GM19025 (cell line): Measurements from ENCODE around the gene COMMD1.
"Not testable (repeated sequence)": the region's sequence is repeated elsewhere in the genome, so short reads cannot be mapped to it uniquely, and the experiment has no call there.

ENCODE experiments used
- ATAC-seq: cut with Tn5 transposase; IDR thresholded peaks from one replicate; pipeline ENCODE4 v1.9.1; 2021; ENCODE audit warnings: mild to moderate bottlenecking, low read depth, moderate library complexity; ENCODE audit not compliant: unreplicated experiment

COMMD1 gene

GRCh38 chr2:61961231-61961901 lies 55.9 kb downstream of the COMMD1 start:
- ATAC-seq: no peak

- ATAC-seq: no peak
Observed at GRCh38 chr2:61962095-61962984, 56.9 kb downstream of the COMMD1 start.

- ATAC-seq: no peak
Observed at GRCh38 chr2:61966087-61966727, 60.7 kb downstream of the COMMD1 start.

DNA sequence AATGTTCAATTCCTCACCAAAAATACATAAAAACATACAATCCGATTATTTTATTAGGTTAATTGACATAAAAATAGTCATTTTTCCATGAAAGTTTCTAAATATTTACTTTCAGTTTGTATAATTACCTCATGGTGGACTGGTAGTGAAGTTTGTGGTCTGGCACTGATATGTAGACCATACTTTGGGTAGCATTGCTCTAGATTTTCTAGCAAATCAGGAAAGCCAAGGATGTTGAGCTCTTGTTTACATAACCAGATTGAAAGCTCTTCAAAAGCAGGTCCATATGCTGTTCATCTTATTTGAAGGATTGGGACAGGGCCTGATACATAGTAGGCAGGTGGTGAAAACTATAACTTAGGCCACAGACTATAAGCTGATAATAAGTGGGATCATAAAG lies 61.8 kb downstream of the COMMD1 start:
- no peak for ATAC-seq

DNA sequence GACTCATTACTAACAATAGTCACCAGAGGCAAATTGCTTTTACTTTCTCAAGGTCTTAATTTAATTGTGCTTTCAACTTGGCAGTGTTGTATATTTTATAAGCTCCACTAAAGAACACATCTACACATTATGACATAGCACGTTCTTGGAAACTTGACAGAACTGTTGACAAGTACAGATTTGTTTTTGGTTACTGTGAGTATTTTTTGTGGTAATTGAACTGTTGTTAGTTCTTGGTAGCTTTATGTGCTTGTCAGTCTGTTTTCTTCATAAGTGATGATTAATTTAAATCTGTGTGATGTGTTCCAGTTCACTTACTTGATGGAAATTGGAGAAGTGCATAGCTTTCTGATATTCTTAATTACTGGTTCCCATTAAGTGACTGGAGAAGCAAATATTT lies 63.9 kb downstream of the COMMD1 start:
- no peak for ATAC-seq

DNA sequence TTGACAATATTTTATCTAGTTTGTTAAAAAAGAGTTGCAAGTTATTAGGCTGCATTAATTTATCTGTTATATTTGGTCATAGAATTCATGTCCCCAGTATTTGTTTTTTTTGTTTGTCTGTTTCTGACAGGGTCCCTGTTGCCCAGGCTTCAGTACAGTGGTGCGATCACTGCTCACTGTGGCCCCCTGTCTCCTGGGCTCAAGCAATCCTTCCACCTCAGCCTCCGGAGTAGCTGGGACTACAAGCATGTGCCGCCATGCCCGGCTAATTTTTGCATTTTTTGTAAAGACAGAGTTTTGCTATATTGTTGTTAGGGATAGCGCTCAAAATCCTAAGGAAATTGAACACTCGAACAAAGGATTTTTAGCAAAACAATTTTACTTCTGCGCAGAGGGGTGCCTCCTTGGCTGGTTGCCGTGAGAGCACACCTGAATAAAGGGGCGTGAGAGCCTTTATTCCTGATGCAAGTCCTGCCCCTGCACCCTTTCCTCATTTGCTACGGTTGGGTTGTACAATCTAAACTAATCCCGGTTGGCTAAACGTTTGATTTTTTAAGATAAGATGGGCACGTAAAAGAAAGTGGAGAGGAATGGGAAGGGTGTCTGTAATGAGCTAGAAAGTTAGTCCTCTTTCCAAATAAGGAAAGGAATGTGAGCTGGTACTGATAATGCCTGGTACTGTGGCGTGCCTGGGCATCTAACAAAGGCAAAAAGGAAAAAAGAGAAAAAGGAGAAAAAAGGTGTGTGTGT lies 65.5 kb downstream of the COMMD1 start:
- ATAC-seq: no peak

DNA sequence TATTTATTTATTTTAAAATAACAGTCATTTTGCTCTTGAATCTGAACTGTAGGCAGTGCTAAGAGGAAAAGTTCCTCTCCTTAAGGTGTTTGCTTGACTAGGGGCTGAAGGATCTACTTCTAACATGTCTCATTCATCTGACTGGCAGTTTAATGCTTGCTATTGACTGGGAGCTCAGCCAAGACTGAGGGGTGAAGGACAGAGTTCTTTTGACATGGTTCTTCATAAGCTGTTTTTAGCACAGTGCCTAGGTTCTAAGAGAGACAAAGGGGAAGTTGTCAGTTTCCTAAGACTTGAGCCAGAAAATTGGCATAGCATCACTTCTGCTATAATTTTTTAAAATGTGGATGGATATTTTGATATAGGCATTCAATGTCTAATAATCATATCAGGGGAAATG lies 73.0 kb downstream of the COMMD1 start:
- ATAC-seq: no peak

DNA sequence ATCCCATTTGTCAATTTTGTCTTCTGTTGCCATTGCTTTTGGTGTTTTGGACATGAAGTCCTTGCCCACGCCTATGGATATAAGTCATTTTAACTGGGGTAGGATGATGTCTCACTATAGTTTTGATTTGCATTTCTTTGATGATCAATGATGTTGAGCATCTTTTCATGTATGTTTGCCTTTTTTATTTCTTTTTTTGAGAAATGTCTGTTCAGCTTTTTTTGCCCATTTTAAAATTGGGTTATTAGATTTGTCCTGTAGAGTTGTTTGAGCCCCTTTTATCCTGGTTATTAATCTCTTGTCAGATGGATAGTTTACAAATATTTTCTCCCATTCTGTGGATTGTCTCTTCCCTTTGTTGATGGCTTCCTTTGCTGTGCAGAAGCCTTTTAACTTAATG lies 75.3 kb downstream of the COMMD1 start:
- ATAC-seq: no peak

DNA sequence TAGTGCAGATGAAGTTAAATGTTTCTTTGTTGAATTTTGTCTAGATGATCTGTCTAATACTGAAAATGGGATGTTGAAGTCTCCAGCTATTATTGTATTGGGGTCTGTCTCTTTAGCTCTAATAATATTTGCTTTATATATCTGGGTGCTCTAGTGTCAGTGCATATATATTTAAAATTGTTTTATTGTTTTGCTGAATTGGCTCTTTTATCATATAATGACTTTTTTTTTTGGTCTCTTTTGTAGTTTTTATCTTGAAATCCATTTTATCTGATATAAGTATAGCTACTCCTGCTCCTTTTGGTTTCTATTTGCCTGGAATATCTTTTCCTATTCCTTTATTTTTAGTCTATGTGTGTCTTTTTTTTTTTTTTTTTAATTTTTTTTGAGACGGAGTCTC lies 79.2 kb downstream of the COMMD1 start:
- ATAC-seq: no peak

- no peak for ATAC-seq
Observed at GRCh38 chr2:61988462-61989366, 83.2 kb downstream of the COMMD1 start.

GRCh38 chr2:61993422-61994024 lies 88.0 kb downstream of the COMMD1 start:
- ATAC-seq: no peak

DNA sequence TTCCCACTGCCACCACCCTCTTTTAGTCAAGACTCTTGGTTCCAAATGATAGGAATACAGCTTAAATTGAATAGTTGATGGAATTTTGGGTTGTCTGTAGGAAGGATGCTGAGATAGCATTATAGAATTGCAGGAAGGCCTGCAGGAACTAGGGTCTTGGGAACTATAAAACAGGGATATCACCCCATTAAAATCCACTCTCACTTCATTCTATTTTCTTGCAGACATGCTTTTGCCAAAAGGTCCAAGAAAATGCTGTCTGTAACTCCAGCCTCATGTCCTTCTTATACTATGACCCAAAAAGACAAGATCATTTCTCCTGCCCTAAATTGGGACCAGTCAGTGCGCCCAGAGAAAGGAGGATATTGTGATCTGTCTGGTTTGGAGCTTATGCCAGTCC lies 89.1 kb downstream of the COMMD1 start:
- no peak for ATAC-seq

GRCh38 chr2:61995065-61995464 lies 89.6 kb downstream of the COMMD1 start:
- no peak for ATAC-seq

DNA sequence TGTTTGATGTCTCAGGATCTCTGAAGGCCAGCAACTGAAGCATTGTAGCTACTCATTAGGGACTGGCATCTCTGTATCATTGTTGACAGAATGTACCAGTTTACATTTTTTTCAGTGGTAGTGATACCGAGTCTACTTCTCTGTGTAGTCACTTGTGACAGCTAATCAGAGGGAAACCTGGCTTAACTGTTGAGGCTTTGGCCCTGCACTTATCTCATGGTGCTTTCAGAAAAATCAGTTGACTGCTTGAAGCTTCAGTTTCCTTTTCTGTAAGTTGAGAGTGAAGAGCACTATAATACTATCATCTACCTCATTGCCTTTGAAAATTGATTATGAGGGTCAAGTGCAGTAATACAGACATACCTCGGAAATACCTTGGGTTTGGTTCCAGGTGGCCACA lies 90.0 kb downstream of the COMMD1 start:
- no peak for ATAC-seq

DNA sequence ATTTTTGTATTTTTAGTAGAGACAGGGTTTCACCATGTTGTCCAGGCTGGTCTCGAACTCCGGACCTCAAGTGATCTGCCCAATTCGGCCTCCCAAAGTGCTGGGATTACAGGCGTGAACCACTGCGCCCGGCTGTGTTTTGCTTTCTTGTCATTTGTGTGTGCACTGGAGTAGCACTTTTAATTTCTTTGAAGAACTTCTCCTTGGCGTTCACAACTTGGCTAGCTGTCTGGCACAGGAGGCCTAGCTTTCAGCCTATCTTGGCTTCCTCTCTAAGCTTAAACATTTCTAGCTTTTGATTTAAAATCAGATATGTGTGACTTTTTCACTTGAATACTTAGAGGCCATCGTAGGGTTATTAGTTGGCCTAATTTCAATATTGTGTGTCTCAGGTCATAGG lies 93.0 kb downstream of the COMMD1 start:
- no peak for ATAC-seq

GRCh38 chr2:62000538-62000937 lies 95.1 kb downstream of the COMMD1 start:
- ATAC-seq: no peak

DNA sequence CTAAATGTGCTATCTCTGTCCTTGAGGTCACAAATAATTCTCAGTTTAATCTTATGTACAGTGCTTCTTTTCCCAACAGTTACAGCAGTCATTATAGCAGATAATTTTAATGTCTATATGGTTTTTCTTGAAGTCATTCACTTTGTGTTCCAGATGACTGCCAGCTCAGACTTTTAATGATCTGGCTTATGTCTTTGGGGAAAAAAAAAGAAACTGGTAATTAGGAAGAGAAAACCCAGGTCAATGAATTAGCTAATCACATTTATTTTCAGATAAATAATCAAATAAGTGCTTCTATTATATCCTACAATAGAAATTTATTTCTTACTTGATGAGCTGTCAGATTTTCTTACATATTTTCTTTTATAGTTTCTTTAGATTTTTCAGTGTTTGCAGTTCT lies 96.0 kb downstream of the COMMD1 start:
- no peak for ATAC-seq

DNA sequence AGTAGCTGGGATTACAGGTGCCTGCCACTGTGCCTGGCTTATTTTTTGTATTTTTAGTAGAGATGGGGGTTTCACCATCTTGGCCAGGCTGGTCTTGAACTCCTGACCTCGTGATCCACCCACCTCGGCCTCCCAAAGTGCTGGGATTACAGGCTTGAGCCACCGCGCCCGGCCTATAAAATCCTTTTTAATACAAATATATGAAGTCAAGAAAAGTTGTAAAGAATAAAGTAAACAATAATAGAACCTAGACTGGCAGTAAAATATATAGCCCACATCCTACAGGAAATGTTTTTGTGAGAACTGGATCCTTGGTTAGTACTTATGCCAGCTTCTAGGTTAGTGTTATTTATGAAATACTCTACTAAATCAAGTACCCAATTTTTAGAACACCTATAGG lies 99.0 kb downstream of the COMMD1 start:
- not testable (repeated sequence) for ATAC-seq

GRCh38 chr2:62007555-62007954 lies 102.1 kb downstream of the COMMD1 start:
- no peak for ATAC-seq
